H1 (cell line): ENCODE results near the gene PRKCA. TPM values are rescaled to one million over a fixed set of nuclear protein-coding genes. Genes with fewer than 3 reads are reported as not detected.

Experiments
- CTCF ChIA-PET: fragments of 300-600 bp; sonication (Branson Sonifier 250); formaldehyde crosslinking; loops from one replicate; lab custom pipeline; 2021; ENCODE audit not compliant: partially characterized antibody; lab: Charles Lee
- POLR2A ChIA-PET: fragments of 300-600 bp; sonication (Branson Sonifier 250); formaldehyde crosslinking; loops from one replicate; lab custom pipeline; 2021; ENCODE audit warnings: inconsistent platforms; ENCODE audit not compliant: partially characterized antibody; lab: Charles Lee
- DNase-seq, 2 experiments: peaks; one replicate each; pipeline versions ENCODE4 v3.0.0 to v3.0.0-alpha.2; 2010 to 2022; ENCODE audit warnings: low spot score in 2 of 2, low read depth in 1 of 2, mixed read lengths in 1 of 2
- FAIRE-seq: peaks from 2 replicates; lab custom pipeline; 2011; peaks lifted over from hg19 to GRCh38; lab: Jason Lieb, UNC
- H2AFZ ChIP-seq: 2 replicates; pipeline ENCODE4 v1.8.1; 2012; ENCODE audit warnings: low read length, inconsistent platforms
- H2AK5ac ChIP-seq: 2 replicates; pipeline ENCODE4 v1.6.1; 2013; ENCODE audit warnings: low read depth, low read length
- H2BK120ac ChIP-seq: replicated peaks from 2 replicates; pipeline ENCODE3; 2013; ENCODE audit warnings: low read depth, low read length, inconsistent platforms
- H2BK12ac ChIP-seq: 2 replicates; pipeline ENCODE4 v1.6.1; 2013; ENCODE audit warnings: low read depth, low read length
- H2BK15ac ChIP-seq: 2 replicates; pipeline ENCODE4 v1.6.1; 2013; ENCODE audit warnings: low read length
- H2BK20ac ChIP-seq: 2 replicates; pipeline ENCODE4 v1.6.1; 2013; ENCODE audit warnings: low read length
- H2BK5ac ChIP-seq: 2 replicates; pipeline ENCODE4 v1.6.1; 2013; ENCODE audit warnings: low read depth, low read length
- H3K14ac ChIP-seq: 2 replicates; pipeline ENCODE4 v1.6.1; 2013; ENCODE audit warnings: inconsistent platforms; ENCODE audit not compliant: insufficient read length
- H3K18ac ChIP-seq: 2 replicates; pipeline ENCODE4 v1.6.1; 2013; ENCODE audit warnings: low read length; ENCODE audit errors: extremely low read depth
- H3K23ac ChIP-seq: 2 replicates; pipeline ENCODE4 v1.6.1; 2013; ENCODE audit warnings: inconsistent platforms; ENCODE audit not compliant: insufficient read length
- H3K23me2 ChIP-seq: 2 replicates; pipeline ENCODE4 v1.6.1; 2013; ENCODE audit warnings: low read depth, low read length
- H3K27ac ChIP-seq: 2 replicates; pipeline ENCODE4 v1.6.1; 2011; ENCODE audit warnings: low read depth, low read length, inconsistent platforms
- H3K27me3 ChIP-seq, 4 experiments: replicated peaks in 1 of 4; 1 replicate in 1 of 4; 2 replicates in 3 of 4; pipeline versions ENCODE4 v1.6.1 to v1.8.1; 2011 to 2013; ENCODE audit warnings: low read length in 3 of 4, mild to moderate bottlenecking in 3 of 4, inconsistent platforms in 2 of 4, mixed read lengths in 2 of 4, moderate library complexity in 1 of 4; ENCODE audit not compliant: control insufficient read depth in 3 of 4, insufficient read depth in 3 of 4; ENCODE audit errors: extremely low read depth in 1 of 4
- H3K36me3 ChIP-seq, 4 experiments: 2 replicates each; pipeline versions ENCODE4 v1.6.1 to v1.8.1; 2011 to 2013; ENCODE audit warnings: mild to moderate bottlenecking in 4 of 4, low read length in 3 of 4, moderate library complexity in 2 of 4, control low read depth in 1 of 4, inconsistent platforms in 1 of 4; ENCODE audit not compliant: insufficient read depth in 4 of 4, control insufficient read depth in 2 of 4
- H3K4ac ChIP-seq: replicated peaks from 2 replicates; pipeline ENCODE3; 2013; ENCODE audit warnings: low read length, low read depth, mixed read lengths, inconsistent platforms; ENCODE audit not compliant: insufficient read length
- H3K4me1 ChIP-seq, 4 experiments: replicated peaks in 1 of 4; 1 replicate in 1 of 4; 2 replicates in 3 of 4; pipeline versions ENCODE4 v1.6.1 to v1.8.1; 2011 to 2013; ENCODE audit warnings: low read length in 3 of 4, inconsistent platforms in 2 of 4, mixed read lengths in 1 of 4; ENCODE audit not compliant: insufficient read depth in 4 of 4, control insufficient read depth in 3 of 4
- H3K4me2 ChIP-seq, 2 experiments: 2 replicates each; pipeline versions ENCODE4 v1.6.1 to v1.8.1; 2011 to 2013; ENCODE audit warnings: low read depth in 2 of 2, low read length in 2 of 2, control low read depth in 1 of 2, inconsistent platforms in 1 of 2, mild to moderate bottlenecking in 1 of 2; ENCODE audit not compliant: insufficient read depth in 1 of 2
- H3K4me3 ChIP-seq, 4 experiments: fragments of 200-600, 300-600 bp in 1 of 4; sonication (generic), shearing (Covaris generic), sonication (Bioruptor Twin) in 1 of 4; 2 replicates each; pipeline versions ENCODE4 v1.5.1 to v1.8.1; 2011 to 2016; ENCODE audit warnings: low read length in 4 of 4, low read depth in 3 of 4, control low read depth in 2 of 4, inconsistent platforms in 2 of 4, mild to moderate bottlenecking in 2 of 4, mixed read lengths in 1 of 4, moderate library complexity in 1 of 4; ENCODE audit not compliant: insufficient read depth in 2 of 4; ENCODE audit errors: extremely low read depth in 1 of 4
- H3K56ac ChIP-seq: replicated peaks from 2 replicates; pipeline ENCODE3; 2013; ENCODE audit warnings: low read depth, mild to moderate bottlenecking, mixed read lengths, low read length, inconsistent platforms; ENCODE audit not compliant: insufficient read length
- H3K79me1 ChIP-seq: 2 replicates; pipeline ENCODE4 v1.6.1; 2013; ENCODE audit warnings: low read depth, low read length, control low read depth
- H3K79me2 ChIP-seq, 2 experiments: 2 replicates each; pipeline versions ENCODE4 v1.6.1 to v1.8.1; 2012 to 2013; ENCODE audit warnings: low read length in 2 of 2, mild to moderate bottlenecking in 2 of 2, inconsistent platforms in 1 of 2; ENCODE audit not compliant: insufficient read depth in 2 of 2, control insufficient read depth in 1 of 2
- H3K9ac ChIP-seq, 4 experiments: replicated peaks in 1 of 4; 1 replicate in 1 of 4; 2 replicates in 3 of 4; pipeline versions ENCODE4 v1.6.1 to v1.8.1; 2011 to 2013; ENCODE audit warnings: low read depth in 3 of 4, low read length in 3 of 4, control low read depth in 2 of 4, mild to moderate bottlenecking in 2 of 4, moderate library complexity in 2 of 4, inconsistent platforms in 1 of 4; ENCODE audit errors: extremely low read depth in 1 of 4
- H3K9me3 ChIP-seq, 2 experiments: 2 replicates each; pipeline versions ENCODE4 v1.6.1 to v1.8.1; 2012 to 2013; ENCODE audit warnings: mild to moderate bottlenecking in 2 of 2, moderate library complexity in 2 of 2, control low read depth in 1 of 2, inconsistent platforms in 1 of 2, low read depth in 1 of 2, low read length in 1 of 2, mixed read lengths in 1 of 2; ENCODE audit not compliant: insufficient read depth in 2 of 2
- H4K20me1 ChIP-seq, 2 experiments: replicated peaks in 1 of 2; 2 replicates each; pipeline versions ENCODE3 to v1.8.1; 2011 to 2013; ENCODE audit warnings: inconsistent platforms in 2 of 2, low read length in 2 of 2, mild to moderate bottlenecking in 1 of 2; ENCODE audit not compliant: insufficient read depth in 2 of 2, control insufficient read depth in 1 of 2
- H4K5ac ChIP-seq: 2 replicates; pipeline ENCODE4 v1.6.1; 2013; ENCODE audit warnings: low read length, low read depth, mixed read lengths, inconsistent platforms; ENCODE audit not compliant: insufficient read length
- H4K8ac ChIP-seq: 2 replicates; pipeline ENCODE4 v1.8.0; 2013; ENCODE audit warnings: mild to moderate bottlenecking, moderate library complexity, low read length, inconsistent platforms; ENCODE audit not compliant: insufficient read depth; ENCODE audit errors: extremely low read depth
- H4K91ac ChIP-seq: replicated peaks from 2 replicates; pipeline ENCODE3; 2013; ENCODE audit warnings: low read length, mixed read lengths, inconsistent platforms; ENCODE audit not compliant: insufficient read length
- ATF2 ChIP-seq: IDR thresholded peaks from 2 replicates; pipeline ENCODE4 v1.6.1; 2012; ENCODE audit warnings: low read length, inconsistent platforms
- CTCF ChIP-seq, 3 experiments: IDR thresholded peaks; 1 replicate in 2 of 3; 2 replicates in 1 of 3; pipeline versions ENCODE4 v1.5.1 to v1.6.1; 2011; ENCODE audit warnings: low read length in 3 of 3, mild to moderate bottlenecking in 3 of 3, inconsistent platforms in 2 of 3, low read depth in 1 of 3, moderate library complexity in 1 of 3; ENCODE audit not compliant: insufficient read depth in 1 of 3; ENCODE audit errors: control extremely low read depth in 1 of 3
- RFX5 ChIP-seq: IDR thresholded peaks from 2 replicates; pipeline ENCODE4 v1.6.1; 2011; ENCODE audit warnings: low read depth, low read length, improper control_type of control experiment, borderline replicate concordance
- TEAD4 ChIP-seq: IDR thresholded peaks from 2 replicates; pipeline ENCODE4 v1.6.1; 2012; ENCODE audit warnings: low read depth, low read length, inconsistent platforms, mixed read lengths
- WGBS, 2 experiments: shearing (Covaris generic) in 1 of 2; methylation state at CpG; one replicate each; pipeline versions ENCODE4 v1.1.6 to v1.1.7; 2013 to 2015; ENCODE audit warnings: low lambda C conversion rate in 2 of 2, mixed read lengths in 2 of 2, inconsistent platforms in 1 of 2, low coverage in 1 of 2, missing lambda C conversion rate in 1 of 2; ENCODE audit not compliant: insufficient replicate concordance in 2 of 2, insufficient coverage in 1 of 2, insufficient read length in 1 of 2; ENCODE audit errors: extremely low coverage in 1 of 2, missing lambda C conversion rate in 1 of 2; 5-methylcytosine and 5-hydroxymethylcytosine counted together
- polyA plus RNA-seq, 7 experiments: library from polyadenylated mRNA; depleted of rRNA in 3 of 7; stranded (reverse) in 5 of 7; unstranded in 2 of 7; fragments of >200 nt in 5 of 7; fragments of 200-250 nt in 2 of 7; gene quantifications; 1 replicate in 5 of 7; 2 replicates in 1 of 7; 4 replicates in 1 of 7; pipeline versions ENCODE4 v1.2.1 to v1.2.3, GENCODE V29; 2011 to 2013; ENCODE audit warnings: missing spikeins in 2 of 7, mixed read lengths in 2 of 7
- total RNA-seq: library from RNA; stranded (reverse); fragmentation: NEBNext Ultra II Directional; extraction: Animal tissue kit (Norgen Biotek cat#: 25700); gene quantifications from 2 replicates; pipeline ENCODE4 v1.2.1, GENCODE V29; 2021

PRKCA gene
- total and polyA plus RNA-seq, 2 of the 8 experiments (the other 6 are each of a cell fraction or from before 2014, with no cell fraction given) = 5.8 to 17.8 TPM

- no peak overlapping the region for H2AFZ ChIP-seq
- H3K4ac ChIP-seq = no peak overlapping the region
- no peak for DNase-seq
- peak overlapping the region; percentile 18; the same call in 1 of the 2 replicates for H2BK15ac ChIP-seq
- no peak overlapping the region for H3K14ac ChIP-seq
- H3K27me3 ChIP-seq = no peaks in the 10 kb centered on the region
- no peak overlapping the region; the same call in 1 of the 2 replicates for H4K8ac ChIP-seq
- H3K4me2 ChIP-seq = 0 out of 4 replicates have a peak overlapping the region, but pooled peaks of 1 of the 2 experiments have one; percentile 21
- no peak overlapping the region for H4K5ac ChIP-seq
- H3K23me2 ChIP-seq = no peaks in the 10 kb centered on the region
- no peaks in the 10 kb centered on the region for H3K79me2 ChIP-seq
- no peaks in the 10 kb centered on the region for H3K9me3 ChIP-seq
- peak overlapping the region; percentile 62; the same call in 1 of the 2 replicates for H2BK20ac ChIP-seq
- no peak overlapping the region for H3K9ac ChIP-seq
- peak overlapping the region; percentile 65 for H2BK12ac ChIP-seq
- H2BK5ac ChIP-seq = peak overlapping the region; percentile 62; the same call in 1 of the 2 replicates
- H3K56ac ChIP-seq = no peak overlapping the region
- ChIA-PET CTCF (interaction anchor here (1.0 to 4.1 kb wide), 3 partner anchors 13 to 512 kb away, joined by 3 to 37 read pairs (median 9); no protein-coding TSS in a partner anchor), POLR2A (interaction anchor here (0.7 kb wide), 1 partner anchor 10 kb away, joined by 3 read pairs; no protein-coding TSS in a partner anchor)
- TF ChIP-seq TEAD4 = no peak
- no peak for TF ChIP-seq CTCF (IDR thresholded peaks at IDR 0.05; ENCODE audit: control extremely low read depth in 1 of 3, insufficient read depth in 1 of 3, low read depth in 1 of 3, low read length in 3 of 3)
- TF ChIP-seq ATF2 = no peak
- no peak for TF ChIP-seq RFX5
- peak overlapping the region; percentile 38; the same call in 1 of the 2 replicates for H3K18ac ChIP-seq
- H3K27ac ChIP-seq = no peak overlapping the region
- no peak for FAIRE-seq
- no peak overlapping the region for H4K91ac ChIP-seq
- H3K4me3 ChIP-seq = no peak overlapping the region
- no peaks in the 10 kb centered on the region for H3K36me3 ChIP-seq
- peaks cover 10 to 29% (median 15%) of the 10 kb centered on the region in 4 experiments for H3K4me1 ChIP-seq
- H3K79me1 ChIP-seq = no peaks in the 10 kb centered on the region
- 72% methylated on average over 3 of the region's 3 CpGs; no CpG with 5 or more reads in 1 of the 2 experiments for WGBS, 2 experiments
- H2BK120ac ChIP-seq = no peak overlapping the region
- H2AK5ac ChIP-seq = no peak overlapping the region
- no peak overlapping the region for H3K23ac ChIP-seq
- H4K20me1 ChIP-seq = peaks cover 0 to 1% of the 10 kb centered on the region in 2 experiments
Measured at GRCh38 chr17:66712453-66712852, 410.0 kb downstream of the PRKCA start.
